Anterior cingulate cortex (tissue), 58 donors: ENCODE results near the gene FFAR3.
A peak's percentile ranks its signal among the peaks of the same experiment; 100 is the strongest.
"Not testable (repeated sequence)": the region's sequence is repeated elsewhere in the genome, so short reads cannot be mapped to it uniquely, and the experiment has no call there.

Source experiments
- DNase-seq, 58 donors: peaks; one replicate each; lab custom pipeline; 2025; lab: John Stamatoyannopoulos, UW

Gene FFAR3

DNA sequence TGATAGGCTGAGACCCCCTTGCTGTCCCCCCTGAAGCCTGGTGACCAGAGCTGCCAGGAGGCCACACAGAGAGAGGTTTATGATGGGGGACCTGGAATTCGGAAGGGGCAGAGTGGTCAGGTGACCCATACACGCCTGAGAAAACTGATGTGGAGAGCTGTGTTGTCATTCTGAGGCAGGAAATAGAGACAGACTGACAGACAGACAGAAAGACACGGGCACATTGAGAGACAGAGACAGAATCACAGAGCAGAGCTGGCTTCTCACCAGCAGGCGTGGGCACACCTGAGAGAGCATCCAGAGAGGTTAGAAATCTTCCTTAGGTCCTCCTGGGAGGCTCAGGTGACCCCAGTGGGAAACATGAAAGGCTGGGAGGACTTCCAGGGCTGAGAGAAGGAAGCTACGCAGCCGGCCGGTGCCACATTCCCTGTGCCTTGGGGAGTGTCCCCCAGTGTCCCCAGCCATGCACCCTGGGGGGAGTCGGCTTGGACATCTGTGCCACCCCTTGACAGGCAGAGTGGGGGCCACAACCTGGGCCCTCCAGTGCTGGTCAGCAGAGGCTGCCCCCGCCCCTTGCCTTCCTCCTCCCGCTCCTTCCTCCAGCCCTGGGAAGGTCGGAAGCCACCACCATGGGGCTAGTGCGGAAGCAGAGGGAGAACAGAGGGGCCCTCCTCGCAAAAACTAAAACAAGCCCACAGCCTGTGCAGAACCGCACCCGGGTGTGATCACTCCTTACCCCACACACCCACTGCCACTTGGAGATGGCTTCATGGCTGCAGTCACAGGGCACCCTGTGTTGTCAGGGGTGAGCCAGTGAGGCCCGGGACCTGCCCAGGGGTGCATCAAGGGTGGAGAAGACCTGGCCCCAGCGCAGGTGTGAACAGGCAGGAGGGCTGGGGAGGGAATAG is 8.4 kb upstream of the FFAR3 start:
- no peak for DNase-seq

DNA sequence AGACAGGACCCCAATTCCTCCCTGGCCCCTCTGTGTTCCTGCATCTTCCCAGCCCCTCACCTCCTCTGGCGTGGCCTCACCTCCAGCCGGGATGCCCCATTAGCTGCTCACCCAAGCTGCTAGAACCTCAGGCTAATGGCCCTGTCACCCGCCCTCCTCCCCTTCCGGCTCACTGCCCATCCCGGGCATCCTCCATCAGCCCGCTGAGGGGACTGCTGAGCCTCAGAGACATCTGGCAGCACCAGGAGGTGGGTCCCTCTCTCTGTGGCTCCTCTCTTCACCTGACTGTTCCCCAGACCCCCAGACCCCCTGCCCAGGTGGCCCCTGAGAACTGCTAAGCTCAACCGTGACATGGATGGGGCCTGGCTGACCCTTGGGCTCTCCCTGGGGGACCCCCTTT is 7.7 kb upstream of the FFAR3 start:
- no peak for DNase-seq

DNA sequence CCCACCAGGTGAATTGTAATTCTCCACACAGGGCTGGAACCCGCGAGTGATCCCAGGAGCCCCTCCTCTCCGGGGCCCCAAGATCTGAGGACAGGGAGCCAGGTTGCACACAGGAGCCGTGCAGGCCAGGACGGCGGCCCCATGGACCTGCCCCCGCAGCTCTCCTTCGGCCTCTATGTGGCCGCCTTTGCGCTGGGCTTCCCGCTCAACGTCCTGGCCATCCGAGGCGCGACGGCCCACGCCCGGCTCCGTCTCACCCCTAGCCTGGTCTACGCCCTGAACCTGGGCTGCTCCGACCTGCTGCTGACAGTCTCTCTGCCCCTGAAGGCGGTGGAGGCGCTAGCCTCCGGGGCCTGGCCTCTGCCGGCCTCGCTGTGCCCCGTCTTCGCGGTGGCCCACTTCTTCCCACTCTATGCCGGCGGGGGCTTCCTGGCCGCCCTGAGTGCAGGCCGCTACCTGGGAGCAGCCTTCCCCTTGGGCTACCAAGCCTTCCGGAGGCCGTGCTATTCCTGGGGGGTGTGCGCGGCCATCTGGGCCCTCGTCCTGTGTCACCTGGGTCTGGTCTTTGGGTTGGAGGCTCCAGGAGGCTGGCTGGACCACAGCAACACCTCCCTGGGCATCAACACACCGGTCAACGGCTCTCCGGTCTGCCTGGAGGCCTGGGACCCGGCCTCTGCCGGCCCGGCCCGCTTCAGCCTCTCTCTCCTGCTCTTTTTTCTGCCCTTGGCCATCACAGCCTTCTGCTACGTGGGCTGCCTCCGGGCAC is 6.7 kb upstream of the FFAR3 start:
- no peak for DNase-seq

DNA sequence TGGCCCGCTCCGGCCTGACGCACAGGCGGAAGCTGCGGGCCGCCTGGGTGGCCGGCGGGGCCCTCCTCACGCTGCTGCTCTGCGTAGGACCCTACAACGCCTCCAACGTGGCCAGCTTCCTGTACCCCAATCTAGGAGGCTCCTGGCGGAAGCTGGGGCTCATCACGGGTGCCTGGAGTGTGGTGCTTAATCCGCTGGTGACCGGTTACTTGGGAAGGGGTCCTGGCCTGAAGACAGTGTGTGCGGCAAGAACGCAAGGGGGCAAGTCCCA is 6.1 kb upstream of the FFAR3 start:
- no peak for DNase-seq

DNA sequence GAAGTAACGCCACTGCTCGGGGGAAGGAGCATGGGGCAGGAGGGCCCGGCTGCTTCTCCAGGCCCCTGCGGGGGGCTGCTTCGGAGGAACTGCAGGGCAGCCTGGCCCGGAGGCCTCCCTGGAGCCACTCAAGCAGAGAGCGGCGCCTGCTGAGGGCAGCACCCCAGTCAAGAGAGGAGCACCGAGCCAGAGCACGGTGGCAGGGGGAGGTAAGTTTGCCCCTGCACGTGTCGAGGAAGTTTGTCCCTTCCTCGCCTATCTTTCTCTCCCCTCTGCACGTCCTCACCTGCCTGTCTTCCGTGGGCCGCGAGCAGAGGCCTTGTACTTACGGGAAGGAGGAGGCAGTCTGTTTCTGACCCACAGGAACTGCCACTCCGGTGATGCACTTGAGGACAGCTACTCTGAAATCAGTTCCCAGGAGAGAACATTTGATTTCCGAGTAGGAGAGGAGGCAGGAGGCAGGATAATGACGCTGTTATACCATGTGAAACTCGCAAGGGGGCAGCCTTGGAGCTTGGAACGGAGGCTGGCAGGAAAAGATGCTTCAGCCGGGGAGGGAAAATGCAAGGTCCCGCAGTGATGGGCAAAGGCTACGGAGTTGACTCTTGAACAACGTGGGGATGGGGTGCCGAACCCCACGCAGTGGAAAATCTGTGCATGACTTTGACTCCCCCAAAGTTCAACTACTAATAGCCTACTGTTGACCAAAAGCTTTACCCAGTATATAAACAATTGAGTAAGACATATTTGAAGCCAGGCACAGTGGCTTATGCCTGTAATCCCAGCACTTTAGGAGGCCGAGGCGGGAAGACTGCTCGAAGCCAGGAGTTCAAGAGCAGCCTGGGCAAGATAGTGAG is 5.6 kb upstream of the FFAR3 start:
- peak in 51 of 58 donors; percentile 9 to 85 (median 48) for DNase-seq

DNA sequence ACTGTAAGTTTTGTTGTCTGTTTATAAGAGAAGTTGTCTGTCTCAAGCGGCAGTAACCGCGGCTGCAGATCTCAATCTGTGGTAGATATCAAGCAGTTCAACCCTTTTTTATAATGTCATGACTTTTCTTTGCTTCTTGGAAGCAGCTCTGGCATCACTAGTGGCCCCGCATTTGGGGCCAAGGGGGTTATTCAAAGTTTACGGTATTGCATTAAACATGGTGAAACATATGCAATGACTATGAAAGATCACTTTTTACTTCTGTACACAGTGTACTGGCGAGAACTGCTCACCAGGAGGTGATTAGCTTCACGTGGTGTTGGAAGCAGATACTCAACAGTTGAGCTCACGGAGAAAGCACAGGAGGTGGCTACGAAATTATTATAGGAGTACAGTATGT is 4.6 kb upstream of the FFAR3 start:
- DNase-seq: no peak

DNA sequence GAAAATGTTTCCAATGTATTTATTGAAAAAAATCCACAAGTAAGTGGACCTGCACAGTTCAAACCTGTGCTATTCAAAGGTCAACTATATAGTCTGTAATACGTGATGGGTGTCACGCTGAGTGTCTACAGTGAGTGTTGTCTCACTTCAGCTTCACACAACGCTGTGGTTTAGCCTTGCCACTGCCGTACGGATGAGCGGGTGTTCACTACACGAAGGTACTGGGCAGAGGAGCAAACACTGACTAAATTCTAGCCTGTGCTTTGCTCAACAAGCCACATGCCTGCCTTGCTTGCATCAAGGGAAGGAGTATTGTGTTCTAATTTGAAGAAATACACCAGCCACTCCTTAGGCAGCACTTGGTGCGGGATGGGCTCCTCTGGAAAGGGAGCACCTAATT is 3.4 kb upstream of the FFAR3 start:
- DNase-seq: no peak

DNA sequence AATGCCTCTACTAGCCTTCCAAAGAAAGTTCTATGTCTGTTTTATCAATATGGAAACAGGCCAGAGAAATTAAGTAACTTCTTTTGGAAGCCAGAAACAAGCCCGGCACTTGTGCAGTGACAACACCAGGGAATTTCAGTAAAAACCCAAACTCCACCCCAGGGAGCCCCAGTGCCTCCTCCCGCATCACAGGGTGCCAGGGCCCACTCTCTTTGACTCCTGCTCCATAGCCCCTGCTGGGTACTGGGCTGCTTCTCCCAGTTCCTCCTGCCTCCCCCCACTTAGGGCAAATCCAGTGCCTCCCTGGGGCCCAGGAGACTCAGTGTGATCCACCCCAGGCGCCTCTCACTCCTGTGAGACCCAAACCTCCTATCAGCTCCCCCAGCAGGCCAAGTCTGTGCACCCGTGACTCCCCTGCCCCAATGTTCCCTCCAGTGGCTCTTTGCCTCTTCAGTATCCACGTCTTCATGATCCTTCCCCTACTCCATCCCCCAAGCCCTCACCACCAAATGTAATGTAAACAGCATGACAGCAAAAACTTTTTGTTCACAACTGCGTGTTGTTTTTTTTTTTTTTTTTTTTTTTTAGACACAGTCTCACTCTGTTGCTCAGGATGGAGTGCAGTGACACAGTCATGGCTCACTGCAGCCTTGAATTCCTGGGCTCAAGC is 2.3 kb upstream of the FFAR3 start:
- no peak for DNase-seq

DNA sequence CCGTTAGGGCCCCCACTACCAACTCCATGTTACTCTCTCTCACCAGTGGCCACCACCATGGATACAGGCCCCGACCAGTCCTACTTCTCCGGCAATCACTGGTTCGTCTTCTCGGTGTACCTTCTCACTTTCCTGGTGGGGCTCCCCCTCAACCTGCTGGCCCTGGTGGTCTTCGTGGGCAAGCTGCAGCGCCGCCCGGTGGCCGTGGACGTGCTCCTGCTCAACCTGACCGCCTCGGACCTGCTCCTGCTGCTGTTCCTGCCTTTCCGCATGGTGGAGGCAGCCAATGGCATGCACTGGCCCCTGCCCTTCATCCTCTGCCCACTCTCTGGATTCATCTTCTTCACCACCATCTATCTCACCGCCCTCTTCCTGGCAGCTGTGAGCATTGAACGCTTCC is 574 bp downstream of the FFAR3 start:
- not testable (repeated sequence) for DNase-seq

DNA sequence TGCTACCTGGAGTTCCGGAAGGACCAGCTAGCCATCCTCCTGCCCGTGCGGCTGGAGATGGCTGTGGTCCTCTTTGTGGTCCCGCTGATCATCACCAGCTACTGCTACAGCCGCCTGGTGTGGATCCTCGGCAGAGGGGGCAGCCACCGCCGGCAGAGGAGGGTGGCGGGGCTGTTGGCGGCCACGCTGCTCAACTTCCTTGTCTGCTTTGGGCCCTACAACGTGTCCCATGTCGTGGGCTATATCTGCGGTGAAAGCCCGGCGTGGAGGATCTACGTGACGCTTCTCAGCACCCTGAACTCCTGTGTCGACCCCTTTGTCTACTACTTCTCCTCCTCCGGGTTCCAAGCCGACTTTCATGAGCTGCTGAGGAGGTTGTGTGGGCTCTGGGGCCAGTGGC is 1.1 kb downstream of the FFAR3 start:
- DNase-seq: not testable (repeated sequence)

DNA sequence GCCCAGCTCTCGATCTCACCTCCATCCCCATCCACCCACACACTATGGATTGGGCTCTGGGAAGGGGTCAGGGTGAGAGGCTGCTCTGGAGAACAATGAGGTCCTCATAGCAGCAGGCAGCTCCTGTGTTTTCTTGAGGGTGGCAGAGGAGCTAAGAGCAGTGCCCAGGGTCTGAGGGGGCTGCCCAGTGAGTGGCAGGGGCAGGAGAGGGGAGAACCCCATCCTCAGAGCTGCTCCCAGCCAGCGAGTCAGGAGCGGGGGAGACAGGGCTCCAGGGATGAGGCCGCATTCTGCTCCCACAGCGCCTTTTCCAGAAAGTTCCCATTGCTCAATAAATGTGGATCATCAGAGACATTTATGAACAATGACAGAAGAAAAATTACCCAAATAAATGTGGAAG is 1.8 kb downstream of the FFAR3 start:
- not testable (repeated sequence) for DNase-seq

DNA sequence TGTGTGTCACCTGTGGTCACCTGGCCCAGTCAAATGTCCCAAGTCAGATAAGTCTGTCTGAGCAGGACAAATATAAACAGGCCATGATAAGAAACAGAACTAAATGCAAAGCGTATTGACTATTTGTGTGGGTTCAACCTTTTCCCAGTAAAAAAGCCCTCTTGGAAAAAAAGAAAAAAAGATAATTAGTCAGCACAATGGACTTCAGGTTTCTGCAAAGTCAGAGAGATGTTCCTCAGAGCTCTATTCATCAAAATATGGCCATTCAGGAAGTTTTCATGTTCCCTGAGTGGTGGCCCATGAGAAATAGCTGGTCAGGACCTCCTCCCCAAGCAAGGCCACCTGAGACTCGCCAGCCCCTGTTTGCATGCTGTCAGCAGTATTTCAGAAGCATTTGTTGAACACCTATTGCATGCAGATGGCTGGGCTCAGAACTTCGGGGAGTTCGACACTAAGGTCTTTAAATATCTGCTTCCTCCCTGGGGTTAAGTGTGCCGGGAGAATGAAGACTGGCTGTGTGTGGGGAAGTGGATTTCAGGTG is 2.7 kb downstream of the FFAR3 start:
- DNase-seq: no peak

DNA sequence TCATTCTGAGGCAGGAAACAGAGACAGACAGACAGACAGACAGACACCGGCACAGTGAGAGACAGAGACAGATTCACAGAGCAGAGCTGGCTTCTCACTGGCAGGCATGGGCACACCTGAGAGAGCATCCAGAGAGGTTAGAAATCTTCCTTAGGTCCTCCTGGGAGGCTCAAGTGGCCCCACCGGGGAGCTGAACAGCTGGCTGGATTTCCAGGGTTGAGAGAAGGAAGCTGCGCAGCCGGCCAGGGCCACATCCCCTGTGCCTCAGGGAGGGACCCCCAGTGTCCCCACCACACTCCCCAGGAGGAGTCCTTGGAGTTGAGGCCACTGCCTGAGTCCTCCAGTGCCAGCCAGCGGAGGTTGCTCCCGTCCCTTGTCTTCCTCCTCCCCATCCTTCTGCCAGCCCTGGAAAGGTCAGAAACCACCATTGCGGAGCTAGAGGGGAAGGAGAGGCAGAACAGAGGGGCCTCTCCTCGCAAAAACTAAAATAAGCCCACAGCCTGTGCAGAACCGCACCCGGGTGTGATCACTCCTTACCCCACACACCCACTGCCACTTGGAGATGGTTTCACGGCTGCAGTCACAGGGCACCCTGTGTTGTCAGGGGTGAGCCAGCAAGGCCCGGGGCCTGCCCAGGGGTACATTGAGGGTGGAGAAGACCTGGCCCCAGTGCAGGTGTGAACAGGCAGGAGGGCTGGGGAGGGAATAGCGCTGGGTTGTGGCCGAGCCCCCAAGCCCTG is 4.2 kb downstream of the FFAR3 start:
- no peak for DNase-seq

DNA sequence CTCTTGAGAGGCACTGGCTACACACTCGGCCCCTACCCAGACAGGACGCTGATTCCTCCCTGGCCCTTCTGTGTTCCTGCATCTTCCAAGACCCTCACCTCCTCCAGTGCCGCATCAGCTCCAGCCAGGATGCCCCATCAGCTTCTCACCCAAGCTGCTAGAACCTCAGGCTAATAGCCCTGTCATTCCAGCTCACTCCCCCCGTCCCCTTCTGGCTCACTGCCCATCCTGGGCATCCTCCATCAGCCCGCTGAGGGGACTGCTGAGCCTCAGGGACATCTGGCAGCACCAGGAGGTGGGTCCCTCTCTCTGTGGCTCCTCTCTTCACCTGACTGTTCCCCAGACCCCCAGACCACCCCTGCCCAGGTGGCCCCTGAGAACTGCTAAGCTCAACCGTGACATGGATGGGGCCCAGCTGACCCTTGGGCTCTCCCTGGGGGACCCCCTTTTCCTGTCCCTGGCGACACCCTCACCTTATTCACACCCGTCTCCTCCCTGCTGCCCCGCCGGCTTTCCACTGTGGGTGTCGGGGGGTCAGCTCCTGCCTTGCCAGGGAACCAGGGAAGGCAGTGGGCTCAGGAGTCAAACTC is 4.8 kb downstream of the FFAR3 start:
- no peak for DNase-seq

DNA sequence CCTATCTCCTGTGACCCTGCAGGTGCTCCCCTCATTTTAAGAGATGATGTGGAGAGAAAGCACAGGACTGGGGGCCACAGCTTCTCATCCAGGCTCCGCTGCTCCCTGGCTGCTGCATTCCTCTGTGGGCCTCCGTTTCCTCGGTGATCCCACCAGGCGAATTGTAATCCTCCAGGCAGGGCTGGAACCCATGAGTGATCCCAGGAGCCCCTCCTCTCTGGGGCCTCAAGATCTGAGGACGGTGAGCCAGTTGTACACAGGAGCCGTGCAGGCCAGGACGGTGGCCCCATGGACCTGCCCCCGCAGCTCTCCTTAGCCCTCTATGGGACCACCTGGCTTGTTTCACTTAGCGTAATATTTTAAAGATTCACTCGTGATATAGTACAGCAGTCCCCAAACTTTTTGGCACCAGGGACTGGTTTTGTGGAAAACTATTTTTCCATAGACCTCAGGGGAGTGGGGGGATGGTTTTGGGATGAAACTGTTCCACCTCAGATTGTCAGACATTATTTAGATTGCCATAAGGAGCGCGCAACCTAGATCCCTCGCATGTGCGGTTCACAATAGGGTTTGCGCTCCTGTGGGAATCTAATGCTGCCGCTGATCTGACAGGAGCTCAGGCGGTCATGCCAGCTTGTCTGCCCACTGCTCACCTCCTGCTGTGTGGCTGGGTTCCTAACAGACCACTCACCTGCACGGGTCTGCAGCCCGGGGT is 5.6 kb downstream of the FFAR3 start:
- DNase-seq: no peak

DNA sequence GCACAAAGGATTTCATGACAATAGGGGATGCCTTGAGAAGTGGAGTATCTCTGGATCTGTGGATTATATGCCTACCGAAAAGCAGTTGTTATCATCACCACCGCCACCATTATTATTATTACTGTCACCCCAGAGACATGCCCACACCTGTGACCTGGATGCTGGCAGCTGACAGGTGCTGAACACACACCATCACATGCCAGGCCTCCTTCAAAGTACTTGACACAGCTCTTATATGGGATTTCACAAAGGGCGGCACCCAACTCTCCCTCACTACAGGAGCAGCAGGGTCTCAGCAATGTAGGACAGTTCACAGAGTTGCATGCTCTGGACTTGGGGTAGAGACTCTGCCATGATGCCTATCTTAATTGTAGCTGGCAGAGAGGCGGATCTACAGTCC is 7.0 kb downstream of the FFAR3 start:
- no peak for DNase-seq

DNA sequence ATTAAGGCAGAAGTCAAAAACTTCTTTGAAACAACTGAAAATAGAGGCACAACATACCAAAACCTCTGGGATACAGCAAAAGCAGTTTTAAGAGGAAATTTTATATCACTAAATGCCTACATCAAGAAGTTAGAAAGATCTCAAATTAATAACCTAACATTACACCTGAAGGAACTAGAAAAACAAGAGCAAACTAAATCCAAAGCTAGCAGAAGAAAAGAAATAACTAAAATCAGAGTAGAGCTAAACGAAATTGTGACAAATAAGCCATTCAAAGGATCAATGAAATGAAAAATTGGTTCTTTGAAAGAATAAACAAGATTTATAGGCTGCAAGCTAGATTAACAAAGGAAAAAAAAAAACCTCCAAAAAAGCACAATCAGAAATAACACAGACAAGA is 10.1 kb downstream of the FFAR3 start:
- no peak for DNase-seq

DNA sequence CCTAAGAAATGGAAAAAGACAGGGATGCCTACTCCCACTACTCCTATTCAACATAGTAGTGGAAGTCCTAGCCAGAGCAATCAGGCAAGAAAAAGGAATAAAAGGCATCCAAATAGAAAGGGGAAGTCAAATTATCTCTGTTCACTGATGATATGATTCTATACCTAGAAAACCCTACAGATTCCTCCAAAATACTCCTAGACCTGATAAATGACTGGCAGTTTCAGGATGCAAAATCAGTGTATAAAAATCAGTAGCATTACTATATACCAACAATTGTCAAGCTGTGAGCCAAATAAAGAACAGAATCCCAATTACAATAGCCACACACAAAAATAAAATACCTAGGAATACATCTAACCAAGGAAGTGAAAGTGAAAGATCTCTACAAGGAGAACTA is 11.3 kb downstream of the FFAR3 start:
- DNase-seq: no peak

DNA sequence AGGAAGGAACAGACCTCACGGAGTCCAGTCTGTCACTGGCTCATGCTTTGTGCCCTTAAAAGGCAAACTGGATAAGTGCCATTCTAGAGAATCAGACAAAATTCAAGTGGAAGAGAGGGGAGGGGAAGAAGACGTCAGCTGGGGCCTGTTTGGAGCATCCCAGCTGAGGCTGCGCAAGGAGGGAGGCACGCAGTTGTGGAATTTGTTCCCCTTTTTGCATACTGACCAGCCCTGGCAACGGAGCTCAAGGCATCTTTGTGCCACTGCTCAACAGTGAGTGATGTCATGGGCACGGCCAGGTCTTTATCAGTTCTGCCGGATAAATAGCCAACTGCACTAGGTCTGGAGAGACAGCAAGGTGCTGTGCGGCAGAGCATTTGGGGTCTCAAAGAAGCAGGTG is 12.5 kb downstream of the FFAR3 start, which contains the start of gene GPR42:
Gene GPR42 (plus strand): TSS at position 347 of the 400 bp plus-strand sequence. CDS start 292 bp downstream, outside the sequence.
- DNase-seq: no peak
